Fibroblast of lung (primary cell): ENCODE results near the gene EDARADD.
"Not testable (repeated sequence)": the region's sequence is repeated elsewhere in the genome, so short reads cannot be mapped to it uniquely, and the experiment has no call there.

Experiments
- EZH2 ChIP-seq: IDR thresholded peaks from 2 replicates; pipeline ENCODE4 v1.5.1; 2012; ENCODE audit warnings: low read length, control low read depth, mild to moderate bottlenecking; ENCODE audit errors: missing control alignments
- TF ChIP-seq, protein P1 (sequence below), 2 donors: IDR thresholded peaks in 1 of 2; conservative IDR thresholded peaks in 1 of 2; 1 replicate in 1 of 2; 2 replicates in 1 of 2; pipeline ENCODE4 v1.5.1; 2011 to 2012; ENCODE audit warnings: low read length in 2 of 2, control low read depth in 1 of 2, inconsistent platforms in 1 of 2, low read depth in 1 of 2, mild to moderate bottlenecking in 1 of 2

DNA sequence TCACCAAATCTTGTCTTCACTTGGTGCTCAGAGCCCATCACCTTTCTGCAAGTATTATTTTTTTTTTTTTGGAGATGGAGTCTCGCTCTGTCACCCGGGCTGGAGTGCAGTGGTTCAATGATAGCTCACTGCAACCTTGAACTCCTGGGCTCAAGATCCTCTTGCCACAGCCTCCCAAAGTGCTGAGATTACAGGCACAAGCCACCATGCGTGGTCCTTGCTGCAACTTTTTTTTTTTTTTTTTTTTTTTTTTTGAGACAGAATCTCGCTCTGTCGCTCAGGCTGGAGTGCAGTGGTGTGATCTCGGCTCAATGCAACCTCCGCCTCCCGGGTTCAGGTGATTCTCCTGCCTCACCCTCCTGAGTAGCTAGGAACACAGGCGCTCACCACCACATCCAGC lies 70.1 kb downstream of the EDARADD start:
- TF ChIP-seq, protein P1, sequence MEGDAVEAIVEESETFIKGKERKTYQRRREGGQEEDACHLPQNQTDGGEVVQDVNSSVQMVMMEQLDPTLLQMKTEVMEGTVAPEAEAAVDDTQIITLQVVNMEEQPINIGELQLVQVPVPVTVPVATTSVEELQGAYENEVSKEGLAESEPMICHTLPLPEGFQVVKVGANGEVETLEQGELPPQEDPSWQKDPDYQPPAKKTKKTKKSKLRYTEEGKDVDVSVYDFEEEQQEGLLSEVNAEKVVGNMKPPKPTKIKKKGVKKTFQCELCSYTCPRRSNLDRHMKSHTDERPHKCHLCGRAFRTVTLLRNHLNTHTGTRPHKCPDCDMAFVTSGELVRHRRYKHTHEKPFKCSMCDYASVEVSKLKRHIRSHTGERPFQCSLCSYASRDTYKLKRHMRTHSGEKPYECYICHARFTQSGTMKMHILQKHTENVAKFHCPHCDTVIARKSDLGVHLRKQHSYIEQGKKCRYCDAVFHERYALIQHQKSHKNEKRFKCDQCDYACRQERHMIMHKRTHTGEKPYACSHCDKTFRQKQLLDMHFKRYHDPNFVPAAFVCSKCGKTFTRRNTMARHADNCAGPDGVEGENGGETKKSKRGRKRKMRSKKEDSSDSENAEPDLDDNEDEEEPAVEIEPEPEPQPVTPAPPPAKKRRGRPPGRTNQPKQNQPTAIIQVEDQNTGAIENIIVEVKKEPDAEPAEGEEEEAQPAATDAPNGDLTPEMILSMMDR (conservative IDR thresholded peaks at IDR 0.05 in 1 of 2, IDR thresholded peaks at IDR 0.05 in 1 of 2; ENCODE audit: low read depth in 1 of 2, low read length in 2 of 2): not testable (repeated sequence)
- not testable (repeated sequence) for TF ChIP-seq EZH2
